Measurements from ENCODE around the gene STXBP1.
A peak's percentile ranks its signal among the peaks of the same experiment; 100 is the strongest.

Gene STXBP1

DNA sequence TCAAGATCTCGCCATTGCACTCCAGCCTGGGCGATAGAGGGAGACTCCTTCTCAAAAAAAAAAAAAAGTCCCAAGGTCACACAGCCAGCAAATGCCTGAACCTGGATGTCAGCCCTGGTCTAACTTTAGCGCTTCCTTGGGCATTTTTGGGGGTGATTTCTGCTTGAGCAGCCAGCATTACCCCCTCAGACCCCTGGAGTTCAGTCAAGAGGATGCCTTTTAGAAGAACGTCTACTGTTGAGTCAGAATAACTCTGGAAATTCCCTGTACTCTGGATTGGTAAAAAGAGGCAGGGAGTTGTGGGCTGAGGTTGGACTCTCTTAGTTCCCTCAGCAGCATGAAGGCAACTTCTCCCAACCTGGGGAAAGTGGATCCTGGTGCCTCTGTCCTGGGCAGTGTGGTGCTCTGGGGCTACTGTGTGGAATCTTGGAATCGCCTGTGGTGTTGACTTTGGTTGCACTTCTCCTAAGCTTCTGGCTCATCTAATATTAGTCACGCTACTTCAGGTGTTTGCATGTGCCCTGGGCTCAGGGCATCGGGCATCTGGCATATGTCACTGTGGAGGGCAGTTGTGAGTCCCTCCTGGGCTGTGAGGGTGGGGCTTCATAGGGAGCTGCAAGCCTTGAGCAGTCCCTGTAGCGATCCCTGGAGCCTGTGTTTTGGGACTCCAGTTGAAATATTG is 32.2 kb downstream of the STXBP1 start:
- Histone ChIP-seq H3K27ac (ENCODE audit: extremely low read depth, low read depth, low read length) (no peak overlapping the region), H3K36me3 (ENCODE audit: control insufficient read depth in 2 of 2, insufficient read depth in 1 of 2, low read length in 2 of 2) (no peaks in the 10 kb centered on the region), H3K4me1 (ENCODE audit: control insufficient read depth, insufficient read depth, low read length) (no peaks in the 10 kb centered on the region), H3K9me3 (ENCODE audit: control insufficient read depth, insufficient read depth, low read depth, low read length) (no peaks in the 10 kb centered on the region), H3K4me3 (ENCODE audit: low read depth, low read length) (no peak overlapping the region)
- CTCF ChIA-PET = interaction anchor here (0.8 to 1.3 kb wide), 2 partner anchors 55 to 57 kb away, joined by 3 to 7 read pairs; no protein-coding TSS in a partner anchor
- POLR2A ChIA-PET = no interaction called here
- TF ChIP-seq ZNF223 (tag by site-specific recombination; IDR thresholded peaks at IDR 0.05) = no peak
- TF ChIP-seq, protein P1, sequence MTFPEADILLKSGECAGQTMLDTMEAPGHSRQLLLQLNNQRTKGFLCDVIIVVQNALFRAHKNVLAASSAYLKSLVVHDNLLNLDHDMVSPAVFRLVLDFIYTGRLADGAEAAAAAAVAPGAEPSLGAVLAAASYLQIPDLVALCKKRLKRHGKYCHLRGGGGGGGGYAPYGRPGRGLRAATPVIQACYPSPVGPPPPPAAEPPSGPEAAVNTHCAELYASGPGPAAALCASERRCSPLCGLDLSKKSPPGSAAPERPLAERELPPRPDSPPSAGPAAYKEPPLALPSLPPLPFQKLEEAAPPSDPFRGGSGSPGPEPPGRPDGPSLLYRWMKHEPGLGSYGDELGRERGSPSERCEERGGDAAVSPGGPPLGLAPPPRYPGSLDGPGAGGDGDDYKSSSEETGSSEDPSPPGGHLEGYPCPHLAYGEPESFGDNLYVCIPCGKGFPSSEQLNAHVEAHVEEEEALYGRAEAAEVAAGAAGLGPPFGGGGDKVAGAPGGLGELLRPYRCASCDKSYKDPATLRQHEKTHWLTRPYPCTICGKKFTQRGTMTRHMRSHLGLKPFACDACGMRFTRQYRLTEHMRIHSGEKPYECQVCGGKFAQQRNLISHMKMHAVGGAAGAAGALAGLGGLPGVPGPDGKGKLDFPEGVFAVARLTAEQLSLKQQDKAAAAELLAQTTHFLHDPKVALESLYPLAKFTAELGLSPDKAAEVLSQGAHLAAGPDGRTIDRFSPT (tag by site-specific recombination; IDR thresholded peaks at IDR 0.05) = no peak
- TF ChIP-seq, protein P2, sequence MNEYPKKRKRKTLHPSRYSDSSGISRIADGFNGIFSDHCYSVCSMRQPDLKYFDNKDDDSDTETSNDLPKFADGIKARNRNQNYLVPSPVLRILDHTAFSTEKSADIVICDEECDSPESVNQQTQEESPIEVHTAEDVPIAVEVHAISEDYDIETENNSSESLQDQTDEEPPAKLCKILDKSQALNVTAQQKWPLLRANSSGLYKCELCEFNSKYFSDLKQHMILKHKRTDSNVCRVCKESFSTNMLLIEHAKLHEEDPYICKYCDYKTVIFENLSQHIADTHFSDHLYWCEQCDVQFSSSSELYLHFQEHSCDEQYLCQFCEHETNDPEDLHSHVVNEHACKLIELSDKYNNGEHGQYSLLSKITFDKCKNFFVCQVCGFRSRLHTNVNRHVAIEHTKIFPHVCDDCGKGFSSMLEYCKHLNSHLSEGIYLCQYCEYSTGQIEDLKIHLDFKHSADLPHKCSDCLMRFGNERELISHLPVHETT (tag by site-specific recombination; IDR thresholded peaks at IDR 0.05) = no peak
- TF ChIP-seq ZNF155 (tag by site-specific recombination; IDR thresholded peaks at IDR 0.05) = no peak
- TF ChIP-seq ZNF416 (tag by site-specific recombination; IDR thresholded peaks at IDR 0.05) = no peak
- TF ChIP-seq ZNF600 (tag by site-specific recombination; IDR thresholded peaks at IDR 0.05) = no peak
- no peak for TF ChIP-seq ZNF623 (tag by site-specific recombination; IDR thresholded peaks at IDR 0.05)

DNA sequence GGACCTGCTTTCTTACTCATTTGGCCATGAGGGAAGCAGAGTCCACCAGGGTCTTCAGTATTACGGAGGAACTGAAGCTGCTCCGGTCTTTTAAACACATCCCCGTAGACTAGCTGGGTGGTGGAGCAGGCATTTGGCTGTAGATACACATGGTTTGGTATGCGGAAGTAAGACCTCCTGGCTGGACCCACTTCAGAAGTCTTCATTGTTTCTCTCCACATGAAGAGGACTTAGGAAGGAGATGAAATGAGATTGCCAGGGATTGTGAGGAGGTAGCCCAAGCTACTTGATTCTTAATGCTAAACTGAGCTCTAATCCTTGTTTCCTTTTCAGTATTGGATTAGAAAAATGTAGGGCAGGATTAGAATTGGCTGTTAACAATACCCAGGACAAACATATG is 32.9 kb downstream of the STXBP1 start:
- Histone ChIP-seq H3K9me3 (ENCODE audit: control insufficient read depth, insufficient read depth, low read depth, low read length) (no peaks in the 10 kb centered on the region), H3K4me1 (ENCODE audit: control insufficient read depth, insufficient read depth, low read length) (no peaks in the 10 kb centered on the region), H3K36me3 (ENCODE audit: control insufficient read depth in 2 of 2, insufficient read depth in 1 of 2, low read length in 2 of 2) (no peaks in the 10 kb centered on the region), H3K27ac (ENCODE audit: extremely low read depth, low read depth, low read length) (no peak overlapping the region), H3K4me3 (ENCODE audit: low read depth, low read length) (no peak overlapping the region)
- POLR2A ChIA-PET = no interaction called here
- CTCF ChIA-PET = interaction anchor here (0.8 to 1.3 kb wide), 2 partner anchors 56 to 57 kb away, joined by 3 to 7 read pairs; no protein-coding TSS in a partner anchor
- TF ChIP-seq OVOL3 (tag by site-specific recombination; IDR thresholded peaks at IDR 0.05) (no peak), GLIS1 (tag by site-specific recombination; IDR thresholded peaks at IDR 0.05) (peak; percentile 11; the same call in 1 of the 2 replicates)

DNA sequence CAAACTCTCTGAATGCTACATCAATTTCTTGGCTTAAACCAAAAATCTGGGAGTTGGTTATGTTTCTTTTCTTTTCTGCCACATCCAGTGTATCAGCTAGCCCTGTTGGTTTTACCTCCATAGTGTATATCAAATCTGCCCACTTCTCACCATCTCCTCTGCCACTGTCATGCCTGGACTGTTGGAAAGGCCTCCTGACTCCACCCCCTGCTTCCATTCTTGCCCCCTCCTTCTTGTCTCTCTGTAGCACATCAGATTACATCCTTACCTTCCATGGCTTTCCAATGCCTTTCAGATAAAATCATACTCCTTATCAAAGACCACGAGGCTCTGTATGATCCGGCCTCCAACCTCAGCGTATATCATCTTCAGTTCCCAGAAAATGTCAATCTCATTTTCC is 35.4 kb downstream of the STXBP1 start:
- Histone ChIP-seq H3K4me3 (ENCODE audit: low read depth, low read length) (no peak overlapping the region), H3K9me3 (ENCODE audit: control insufficient read depth, insufficient read depth, low read depth, low read length) (no peaks in the 10 kb centered on the region), H3K27ac (ENCODE audit: extremely low read depth, low read depth, low read length) (no peak overlapping the region), H3K36me3 (ENCODE audit: control insufficient read depth in 2 of 2, insufficient read depth in 1 of 2, low read length in 2 of 2) (no peaks in the 10 kb centered on the region), H3K4me1 (ENCODE audit: control insufficient read depth, insufficient read depth, low read length) (no peaks in the 10 kb centered on the region)
- ChIA-PET POLR2A (no interaction called here), CTCF (interaction anchor here (1.1 kb wide), 1 partner anchor 21 kb away, joined by 3 read pairs; no protein-coding TSS in a partner anchor)
- TF ChIP-seq KLF16 (tag by site-specific recombination; IDR thresholded peaks at IDR 0.05) (no peak), ZBTB17 (tag by site-specific recombination; IDR thresholded peaks at IDR 0.05) (peak; percentile 56)

DNA sequence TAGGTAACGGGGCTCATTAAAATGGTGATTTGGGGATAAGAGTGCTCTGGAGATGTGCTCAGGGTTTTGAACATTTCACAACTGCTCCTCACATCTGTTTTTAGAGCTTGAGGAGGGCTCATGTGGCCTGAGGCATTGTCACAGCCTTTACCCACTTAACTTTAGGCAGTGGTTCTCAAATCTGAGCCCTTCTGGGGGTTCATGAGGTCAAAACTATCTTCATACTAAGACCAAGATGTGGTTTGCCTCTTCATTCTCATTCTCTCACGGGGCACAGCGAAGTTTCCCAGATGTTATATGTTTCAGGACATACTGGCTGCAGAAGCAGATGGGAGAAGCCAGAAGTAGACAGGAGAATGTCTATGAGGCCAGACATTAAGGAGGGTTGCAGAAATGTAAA is 38.4 kb downstream of the STXBP1 start:
- ChIA-PET CTCF (interaction anchor here (0.5 kb wide), 1 partner anchor 710 kb away, joined by 6 read pairs; no protein-coding TSS in a partner anchor), POLR2A (no interaction called here)
- Histone ChIP-seq H3K4me1 (ENCODE audit: control insufficient read depth, insufficient read depth, low read length) (no peaks in the 10 kb centered on the region), H3K9me3 (ENCODE audit: control insufficient read depth, insufficient read depth, low read depth, low read length) (no peaks in the 10 kb centered on the region), H3K36me3 (ENCODE audit: control insufficient read depth in 2 of 2, insufficient read depth in 1 of 2, low read length in 2 of 2) (peaks cover 0 to 16% of the 10 kb centered on the region in 2 experiments; a peak in 1 of 3 replicates), H3K27ac (ENCODE audit: extremely low read depth, low read depth, low read length) (no peak overlapping the region), H3K4me3 (ENCODE audit: low read depth, low read length) (no peak overlapping the region)
- TF ChIP-seq SCRT2 (tag by site-specific recombination; IDR thresholded peaks at IDR 0.05) = no peak
- no peak for TF ChIP-seq KLF1 (tag by site-specific recombination; IDR thresholded peaks at IDR 0.05)
- TF ChIP-seq ZNF37A (tag by site-specific recombination; IDR thresholded peaks at IDR 0.05) = no peak
- TF ChIP-seq, protein P3, sequence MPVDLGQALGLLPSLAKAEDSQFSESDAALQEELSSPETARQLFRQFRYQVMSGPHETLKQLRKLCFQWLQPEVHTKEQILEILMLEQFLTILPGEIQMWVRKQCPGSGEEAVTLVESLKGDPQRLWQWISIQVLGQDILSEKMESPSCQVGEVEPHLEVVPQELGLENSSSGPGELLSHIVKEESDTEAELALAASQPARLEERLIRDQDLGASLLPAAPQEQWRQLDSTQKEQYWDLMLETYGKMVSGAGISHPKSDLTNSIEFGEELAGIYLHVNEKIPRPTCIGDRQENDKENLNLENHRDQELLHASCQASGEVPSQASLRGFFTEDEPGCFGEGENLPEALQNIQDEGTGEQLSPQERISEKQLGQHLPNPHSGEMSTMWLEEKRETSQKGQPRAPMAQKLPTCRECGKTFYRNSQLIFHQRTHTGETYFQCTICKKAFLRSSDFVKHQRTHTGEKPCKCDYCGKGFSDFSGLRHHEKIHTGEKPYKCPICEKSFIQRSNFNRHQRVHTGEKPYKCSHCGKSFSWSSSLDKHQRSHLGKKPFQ (tag by site-specific recombination; IDR thresholded peaks at IDR 0.05) = no peak
- TF ChIP-seq, protein P4, sequence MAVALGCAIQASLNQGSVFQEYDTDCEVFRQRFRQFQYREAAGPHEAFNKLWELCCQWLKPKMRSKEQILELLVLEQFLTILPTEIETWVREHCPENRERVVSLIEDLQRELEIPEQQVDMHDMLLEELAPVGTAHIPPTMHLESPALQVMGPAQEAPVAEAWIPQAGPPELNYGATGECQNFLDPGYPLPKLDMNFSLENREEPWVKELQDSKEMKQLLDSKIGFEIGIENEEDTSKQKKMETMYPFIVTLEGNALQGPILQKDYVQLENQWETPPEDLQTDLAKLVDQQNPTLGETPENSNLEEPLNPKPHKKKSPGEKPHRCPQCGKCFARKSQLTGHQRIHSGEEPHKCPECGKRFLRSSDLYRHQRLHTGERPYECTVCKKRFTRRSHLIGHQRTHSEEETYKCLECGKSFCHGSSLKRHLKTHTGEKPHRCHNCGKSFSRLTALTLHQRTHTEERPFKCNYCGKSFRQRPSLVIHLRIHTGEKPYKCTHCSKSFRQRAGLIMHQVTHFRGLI (tag by site-specific recombination; IDR thresholded peaks at IDR 0.05) = no peak
- no peak for TF ChIP-seq ZNF335 (tag by site-specific recombination; conservative IDR thresholded peaks at IDR 0.05)
- TF ChIP-seq ZNF138 (tag by site-specific recombination; IDR thresholded peaks at IDR 0.05; ENCODE audit: borderline replicate concordance) = no peak
- no peak for TF ChIP-seq ZNF19 (tag by site-specific recombination; IDR thresholded peaks at IDR 0.05; ENCODE audit: low read depth)

Data from HEK293 (cell line).